Heart left ventricle (tissue), 16 donors: ENCODE data around the gene GPC3. TPM values are rescaled to one million over a fixed set of nuclear protein-coding genes. Genes with fewer than 3 reads are reported as not detected.

ENCODE experiments used
- ATAC-seq, 4 donors: fragments of 200-7000 bp; cut with Tn5 transposase; one replicate each; pipeline ENCODE4 v1.9.1; 2020 to 2022; ENCODE audit warnings: moderate library complexity in 4 of 4, mild to moderate bottlenecking in 3 of 4, moderate number of reproducible peaks in 1 of 4
- DNase-seq, 5 donors: peaks; one replicate each; pipeline ENCODE4 v3.0.0-alpha.2; 2020
- H3K27ac ChIP-seq, 12 donors: fragments of 200-600 bp; sonication (generic) in 4 of 12; one replicate each; pipeline versions ENCODE4 v1.5.0 to v1.8.0; 2016 to 2022; ENCODE audit warnings: mild to moderate bottlenecking in 2 of 12
- H3K27me3 ChIP-seq, 9 donors: fragments of 200-600 bp; sonication (generic) in 2 of 9; one replicate each; pipeline versions ENCODE4 v1.5.1 to v1.8.0; 2016 to 2022; ENCODE audit warnings: mild to moderate bottlenecking in 3 of 9
- H3K36me3 ChIP-seq, 9 donors: fragments of 200-600 bp; sonication (generic) in 2 of 9; one replicate each; pipeline versions ENCODE4 v1.5.0 to v1.8.0; 2018 to 2022; ENCODE audit warnings: mild to moderate bottlenecking in 2 of 9
- H3K4me1 ChIP-seq, 12 donors: fragments of 200-600 bp; sonication (generic) in 4 of 12; one replicate each; pipeline versions ENCODE4 v1.5.0 to v1.8.0; 2016 to 2022; ENCODE audit warnings: mild to moderate bottlenecking in 3 of 12
- H3K4me3 ChIP-seq, 12 donors: fragments of 200-600 bp; sonication (generic) in 4 of 12; one replicate each; pipeline versions ENCODE4 v1.5.0 to v1.8.0; 2017 to 2022; ENCODE audit warnings: mild to moderate bottlenecking in 9 of 12, moderate library complexity in 4 of 12
- H3K9me3 ChIP-seq, 12 donors: fragments of 200-600 bp; sonication (generic) in 4 of 12; one replicate each; pipeline versions ENCODE4 v1.5.0 to v1.8.0; 2016 to 2022; ENCODE audit warnings: mild to moderate bottlenecking in 1 of 12
- CTCF ChIP-seq, 12 donors: fragments of 200-600 bp; sonication (generic) in 4 of 12; IDR thresholded peaks; one replicate each; pipeline versions ENCODE4 v1.5.0 to v1.8.0; 2018 to 2022; ENCODE audit warnings: antibody characterized with exemption in 12 of 12, mild to moderate bottlenecking in 5 of 12
- POLR2A ChIP-seq, 2 donors: fragments of 450-650 bp; IDR thresholded peaks; one replicate each; pipeline ENCODE4 v1.6.1; 2017; ENCODE audit warnings: antibody characterized with exemption in 2 of 2, mild to moderate bottlenecking in 2 of 2, moderate library complexity in 2 of 2
- WGBS, 4 donors: extraction: QIAGEN DNeasy Blood & Tissue Kit in 2 of 4; methylation state at CpG; one replicate each; pipeline versions ENCODE4 v1.1.5 to v1.1.7; 2013 to 2018; 5-methylcytosine and 5-hydroxymethylcytosine counted together
- intact Hi-C, 10 donors: fragments of 100-400 bp; cut with DNase I; formaldehyde crosslinking; loops; one replicate each; pipeline versions ENCODE4 v1.11.1 to v1.14.2; 2022
- polyA plus RNA-seq, 2 donors: library from polyadenylated mRNA; stranded (reverse); fragments of 200-250 nt; gene quantifications; one replicate each; pipeline ENCODE4 v1.2.3, GENCODE V29; 2013
- total RNA-seq, 9 donors: library from RNA; depleted of rRNA in 2 of 9; stranded (reverse); fragments of >200 nt in 2 of 9; fragmentation: NEBNext Ultra II Directional in 3 of 9; extraction: Animal tissue kit (Norgen Biotek cat#: 25700) in 3 of 9; gene quantifications; one replicate each; pipeline versions ENCODE4 v1.1.0 to v1.2.4, GENCODE V29; 2016 to 2023
- donor health status: ischemic (EF 13 %, LVEDD 7.1; RV severe dilation, severe dysfunction).
- donor health status: healthy with polysubstance abuse.
- donor health status: DM: no; HTN: yes; CAD: no.
- donor health status: DM: no; HTN: no; CAD: no.
- donor health status: ischemic (EF 25% LVEDD 6.9; RV normal size, moderate dysfunction).
- donor health status: ischemic (EF 25% LVEDD 5.7; RV mildly dilated, moderate dysfunction).
- donor health status: healthy.
- donor health status: DM: yes; HTN: yes; CAD: no.
- donor health status: ischemic (EF 35%, LVEDD 5.7; RV mildly dilated, moderate dysfunction).
- donor health status: nonischemic (EF 11% LVEDD 7.7; RV severe dilation, severe dysfunction).
- donor health status: DM: yes; HTN: yes; CAD: no.
- donor health status: PGD.
- donor health status: ischemic (EF 29% LVEDD 5.4; RV normal size, mild dysfunction).
- donor health status: nonischemic (EF 23%, LVEDD 6.1; RV moderate dilation, normal function).

GPC3 gene
- total and polyA plus RNA-seq, 11 donors: 0.19 to 16.9 (median 2.8) TPM

DNA sequence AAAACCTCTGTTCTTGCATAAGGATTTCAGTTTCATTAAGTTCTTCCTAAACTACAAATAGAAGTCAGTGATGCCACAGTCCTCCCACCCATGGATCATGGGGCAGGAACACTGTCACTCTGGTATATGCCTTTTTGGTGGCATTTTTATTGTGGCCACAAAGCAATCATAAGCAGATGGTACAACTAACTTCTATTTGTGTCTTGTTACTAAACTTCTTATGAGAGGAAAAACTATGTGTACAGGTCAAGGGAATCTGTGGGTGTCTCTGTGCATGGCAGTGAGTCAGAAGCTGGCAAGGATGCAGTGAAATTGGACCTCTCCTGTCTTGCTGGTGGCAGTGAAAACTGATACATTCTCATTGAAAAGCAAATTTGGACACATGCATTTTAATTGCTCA is 325.1 kb downstream of the GPC3 start:
- no peaks in the 10 kb centered on the region for H3K9me3 ChIP-seq
- no peak overlapping the region for H3K27ac ChIP-seq
- no peaks in the 10 kb centered on the region for H3K36me3 ChIP-seq
- TF ChIP-seq POLR2A (IDR thresholded peaks at IDR 0.05): no peak
- no peak for ATAC-seq
- no peaks in the 10 kb centered on the region for H3K4me1 ChIP-seq
- DNase-seq: no peak
- peaks cover 0 to 12% (median 0%) of the 10 kb centered on the region in 9 donors for H3K27me3 ChIP-seq
- intact Hi-C loops: no loop called here
- no peak overlapping the region for H3K4me3 ChIP-seq

DNA sequence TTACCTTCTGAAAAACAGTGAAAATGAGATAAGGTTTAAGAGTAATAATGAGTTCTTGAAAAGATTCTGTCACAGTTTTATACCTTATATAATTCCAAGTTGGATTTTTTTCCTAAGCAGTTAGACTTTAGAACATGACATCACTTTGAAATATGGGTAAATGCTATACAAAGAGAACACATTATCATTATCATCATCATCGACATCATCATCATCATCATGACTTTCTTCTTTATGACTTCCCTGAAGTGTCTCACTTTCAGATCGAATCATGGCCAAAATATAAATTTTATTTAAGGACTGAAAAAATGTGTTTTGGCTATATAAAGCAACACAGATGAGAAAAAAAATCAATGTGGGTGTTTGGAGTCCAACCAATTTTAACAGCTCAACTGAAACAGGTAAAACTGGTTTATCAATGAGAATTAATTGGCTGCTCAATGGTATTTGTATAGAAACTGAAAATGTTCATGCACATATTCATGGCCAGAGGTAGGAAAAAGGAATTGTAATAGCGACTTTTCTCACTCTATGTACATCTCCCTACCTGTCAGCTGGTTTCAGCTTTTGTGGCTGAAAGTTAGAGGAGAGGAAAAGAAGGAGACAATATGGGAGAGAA is 327.0 kb downstream of the GPC3 start:
- DNase-seq: no peak
- no peak for TF ChIP-seq CTCF (IDR thresholded peaks at IDR 0.05)
- TF ChIP-seq POLR2A (IDR thresholded peaks at IDR 0.05): no peak
- H3K27ac ChIP-seq: no peak overlapping the region
- intact Hi-C loops: no loop called here
- WGBS, 4 donors: 59 to 95% (median 79%) methylated on average over 3 of the region's 3 CpGs
- ATAC-seq: no peak
- H3K36me3 ChIP-seq: no peaks in the 10 kb centered on the region
- H3K9me3 ChIP-seq: no peaks in the 10 kb centered on the region
- H3K4me3 ChIP-seq: no peak overlapping the region
- H3K27me3 ChIP-seq: peaks cover 0 to 12% (median 0%) of the 10 kb centered on the region in 9 donors
- H3K4me1 ChIP-seq: no peaks in the 10 kb centered on the region

DNA sequence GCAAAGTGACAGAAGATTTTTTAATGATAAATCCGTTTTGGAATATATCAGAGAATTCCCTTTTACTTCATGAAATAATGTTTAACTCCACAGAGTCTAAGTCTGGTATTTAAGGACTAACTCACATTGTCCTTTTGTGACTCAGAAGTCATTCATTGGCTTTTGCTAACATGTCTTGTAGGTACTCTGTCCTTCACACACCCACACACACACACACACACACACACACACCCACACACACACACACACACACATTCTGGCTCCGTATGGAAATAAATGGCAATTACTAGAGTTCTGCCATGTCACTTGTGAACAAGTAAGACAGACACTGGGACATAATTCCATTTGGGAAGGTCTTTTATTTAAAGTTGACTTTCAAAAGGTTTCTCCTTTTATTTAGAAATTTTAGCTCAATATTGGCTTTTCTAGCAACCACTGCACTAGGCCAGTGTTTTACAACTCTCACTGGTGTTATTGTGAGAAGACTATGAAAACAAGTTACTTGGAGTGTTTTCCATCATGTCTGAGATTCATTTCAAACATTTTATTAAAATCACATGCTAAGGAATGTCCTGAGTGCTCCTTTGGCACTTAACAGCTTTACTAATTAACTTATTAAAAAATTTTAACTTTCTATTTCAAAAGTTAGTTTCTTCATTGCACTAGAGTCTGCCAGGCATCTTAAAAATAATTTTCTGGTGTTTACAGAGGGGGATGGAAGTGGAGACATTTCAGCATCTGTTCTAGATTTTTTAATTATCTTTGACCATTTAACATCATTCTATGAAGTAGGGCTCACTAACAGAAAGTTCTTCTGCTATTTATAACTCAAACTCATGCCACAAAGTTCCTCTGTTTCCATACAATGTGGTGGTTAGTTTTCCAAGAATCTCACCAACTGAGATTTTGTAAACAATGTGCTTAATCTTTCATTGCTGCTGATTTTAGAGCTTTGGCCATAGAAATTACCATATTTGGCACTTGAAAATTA is 329.8 kb downstream of the GPC3 start:
- Histone ChIP-seq H3K27ac (no peak overlapping the region), H3K27me3 (peaks cover 0 to 12% (median 0%) of the 10 kb centered on the region in 9 donors), H3K4me3 (no peak overlapping the region), H3K9me3 (no peaks in the 10 kb centered on the region), H3K4me1 (no peaks in the 10 kb centered on the region), H3K36me3 (no peaks in the 10 kb centered on the region)
- WGBS, 4 donors: 37 to 70% (median 51%) methylated on average over 2 of the region's 2 CpGs
- no peak for DNase-seq
- no peak for TF ChIP-seq POLR2A (IDR thresholded peaks at IDR 0.05)
- TF ChIP-seq CTCF (IDR thresholded peaks at IDR 0.05): no peak
- intact Hi-C loops: no loop called here
- ATAC-seq: no peak

- Histone ChIP-seq H3K9me3 (no peaks in the 10 kb centered on the region), H3K36me3 (no peaks in the 10 kb centered on the region), H3K27me3 (peaks cover 0 to 12% (median 0%) of the 10 kb centered on the region in 9 donors), H3K4me3 (no peak overlapping the region), H3K4me1 (no peaks in the 10 kb centered on the region), H3K27ac (no peak overlapping the region)
- TF ChIP-seq CTCF (IDR thresholded peaks at IDR 0.05) (no peak), POLR2A (IDR thresholded peaks at IDR 0.05) (no peak)
- ATAC-seq (no peak), DNase-seq (no peak)
- intact Hi-C loops: no loop called here
Observed at GRCh38 chrX:133654811-133655210, 330.6 kb downstream of the GPC3 start.
